Coronary artery (tissue), 2 donors: ENCODE measurements around the gene TMEM130.

Experiments
- DNase-seq: peaks from one replicate; pipeline ENCODE4 v3.0.0-alpha.2; 2017; ENCODE audit warnings: low spot score
- H3K27ac ChIP-seq, 2 donors: fragments of 200-600 bp; sonication (generic); one replicate each; pipeline ENCODE4 v1.5.1; 2016 to 2019
- H3K4me3 ChIP-seq: fragments of 200-600 bp; sonication (generic); 2 replicates; pipeline ENCODE4 v1.5.1; 2016; ENCODE audit warnings: mild to moderate bottlenecking, moderate library complexity
- TF ChIP-seq, protein P1 (sequence below): fragments of 200-600 bp; sonication (generic); IDR thresholded peaks from one replicate; pipeline ENCODE4 v1.5.1; 2019; ENCODE audit warnings: antibody characterized with exemption

Gene TMEM130

DNA sequence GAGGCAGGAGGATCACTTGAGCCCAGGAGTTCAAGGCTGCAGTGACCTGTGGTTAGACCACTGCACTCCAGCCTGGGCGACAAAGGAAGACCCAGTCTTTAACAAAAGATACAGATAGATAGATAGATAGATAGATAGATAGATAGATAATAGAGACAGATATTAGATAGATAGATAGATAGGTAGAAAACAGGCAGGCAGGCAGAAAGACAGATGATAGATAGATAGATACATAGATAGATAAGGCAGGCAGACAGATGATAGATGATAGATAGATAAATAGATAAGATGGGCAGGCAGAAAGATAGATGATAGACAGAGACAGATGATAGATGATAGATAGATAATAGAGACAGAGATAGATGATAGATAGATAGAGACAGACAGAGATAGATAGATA, 54.5 kb downstream of the TMEM130 start:
- TF ChIP-seq, protein P1, sequence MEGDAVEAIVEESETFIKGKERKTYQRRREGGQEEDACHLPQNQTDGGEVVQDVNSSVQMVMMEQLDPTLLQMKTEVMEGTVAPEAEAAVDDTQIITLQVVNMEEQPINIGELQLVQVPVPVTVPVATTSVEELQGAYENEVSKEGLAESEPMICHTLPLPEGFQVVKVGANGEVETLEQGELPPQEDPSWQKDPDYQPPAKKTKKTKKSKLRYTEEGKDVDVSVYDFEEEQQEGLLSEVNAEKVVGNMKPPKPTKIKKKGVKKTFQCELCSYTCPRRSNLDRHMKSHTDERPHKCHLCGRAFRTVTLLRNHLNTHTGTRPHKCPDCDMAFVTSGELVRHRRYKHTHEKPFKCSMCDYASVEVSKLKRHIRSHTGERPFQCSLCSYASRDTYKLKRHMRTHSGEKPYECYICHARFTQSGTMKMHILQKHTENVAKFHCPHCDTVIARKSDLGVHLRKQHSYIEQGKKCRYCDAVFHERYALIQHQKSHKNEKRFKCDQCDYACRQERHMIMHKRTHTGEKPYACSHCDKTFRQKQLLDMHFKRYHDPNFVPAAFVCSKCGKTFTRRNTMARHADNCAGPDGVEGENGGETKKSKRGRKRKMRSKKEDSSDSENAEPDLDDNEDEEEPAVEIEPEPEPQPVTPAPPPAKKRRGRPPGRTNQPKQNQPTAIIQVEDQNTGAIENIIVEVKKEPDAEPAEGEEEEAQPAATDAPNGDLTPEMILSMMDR: no peak
- Histone ChIP-seq H3K4me3 (no peak overlapping the region), H3K27ac (peak overlapping the region; percentile 65 to 94)
- DNase-seq: no peak

DNA sequence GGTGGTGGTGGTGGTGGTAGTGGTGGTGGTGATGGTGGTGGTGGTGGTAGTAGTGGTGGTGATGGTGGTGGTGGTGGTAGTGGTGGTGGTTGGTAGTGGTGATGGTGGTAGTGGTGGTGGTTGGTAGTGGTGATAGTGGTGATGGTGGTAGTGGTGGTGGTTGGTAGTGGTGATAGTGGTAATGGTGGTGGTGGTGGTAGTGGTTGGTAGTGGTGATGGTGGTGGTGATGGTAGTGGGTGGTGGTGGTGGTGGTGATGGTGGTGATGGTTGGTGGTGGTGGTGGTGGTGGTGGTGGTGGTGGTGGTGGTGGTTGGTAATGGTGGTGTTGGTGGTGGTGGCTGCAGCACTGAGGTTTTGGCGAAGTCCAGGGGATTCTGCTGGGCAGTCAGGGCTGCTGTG, 58.5 kb downstream of the TMEM130 start:
- Histone ChIP-seq H3K27ac (peak overlapping the region in 1 of 2 donors; percentile 11), H3K4me3 (no peak overlapping the region)
- DNase-seq: no peak
- TF ChIP-seq, protein P1: no peak

DNA sequence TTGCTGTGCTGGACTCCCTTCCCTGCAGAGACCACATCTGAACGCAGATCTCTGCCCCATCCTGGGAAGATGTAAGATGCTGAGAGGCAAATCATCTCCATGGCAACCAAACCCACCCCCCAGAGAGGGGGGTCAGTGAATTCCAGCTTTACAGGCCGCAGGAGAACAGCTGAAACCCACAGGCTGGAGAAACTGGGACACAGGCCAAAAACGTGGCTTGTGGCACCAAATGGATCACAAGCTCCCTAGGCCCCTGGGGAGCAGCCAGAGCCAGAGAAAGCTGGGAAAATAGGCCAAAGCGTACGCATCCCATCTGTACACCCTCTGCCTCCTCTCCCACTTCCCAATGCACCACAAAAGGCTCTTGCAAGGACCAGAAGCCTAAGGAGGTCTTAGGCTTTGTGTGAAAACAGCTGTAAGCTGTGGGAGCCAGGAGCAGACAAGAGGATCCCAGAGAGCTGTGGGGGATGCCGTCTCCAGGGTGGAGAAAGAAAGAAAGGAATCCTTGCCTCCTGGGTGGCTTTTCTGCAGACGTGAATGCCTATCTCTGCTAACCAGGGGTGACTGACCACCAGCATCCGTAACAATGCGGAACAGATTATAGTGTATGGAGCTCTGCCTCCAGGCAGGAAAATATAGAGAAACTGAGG, 59.5 kb downstream of the TMEM130 start:
- Histone ChIP-seq H3K27ac (peak overlapping the region; percentile 62 to 64), H3K4me3 (no peak overlapping the region)
- DNase-seq: peak; percentile 83
- TF ChIP-seq, protein P1: no peak

DNA sequence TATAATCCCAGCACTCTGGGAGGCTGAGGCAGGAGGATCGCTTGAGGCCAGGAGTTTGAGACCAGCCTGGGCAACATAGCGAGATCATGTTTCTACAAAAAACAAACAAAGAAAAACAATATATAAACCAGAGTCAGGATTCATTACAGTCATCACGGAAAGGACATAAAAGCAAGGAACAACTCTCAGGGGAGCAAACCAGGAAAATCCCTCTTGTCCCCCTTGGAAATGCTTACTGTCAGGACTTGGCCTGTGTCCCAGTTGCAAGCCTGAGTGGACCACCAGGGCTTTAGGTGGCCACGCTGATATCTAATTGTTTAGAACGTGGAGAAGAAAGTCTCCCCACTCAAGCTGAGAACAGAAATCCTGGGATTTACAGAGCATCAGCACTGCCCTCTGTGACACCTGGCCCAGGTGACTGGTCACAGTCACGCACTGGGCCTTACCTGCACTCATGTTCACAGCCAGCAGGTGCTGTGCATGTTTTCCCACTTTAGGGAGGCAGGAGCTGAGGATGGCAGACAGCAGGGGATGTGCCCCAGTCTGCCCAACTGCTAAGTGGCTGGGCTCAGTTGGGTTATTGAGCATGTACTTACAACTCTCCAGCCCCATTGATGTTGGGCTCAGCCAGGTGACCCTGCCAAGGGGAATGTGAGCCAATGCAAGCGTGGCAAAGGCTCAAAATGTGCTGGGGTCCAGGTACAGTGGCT, 60.9 kb downstream of the TMEM130 start:
- Histone ChIP-seq H3K27ac (no peak overlapping the region), H3K4me3 (no peak overlapping the region)
- DNase-seq: no peak
- TF ChIP-seq, protein P1: no peak

DNA sequence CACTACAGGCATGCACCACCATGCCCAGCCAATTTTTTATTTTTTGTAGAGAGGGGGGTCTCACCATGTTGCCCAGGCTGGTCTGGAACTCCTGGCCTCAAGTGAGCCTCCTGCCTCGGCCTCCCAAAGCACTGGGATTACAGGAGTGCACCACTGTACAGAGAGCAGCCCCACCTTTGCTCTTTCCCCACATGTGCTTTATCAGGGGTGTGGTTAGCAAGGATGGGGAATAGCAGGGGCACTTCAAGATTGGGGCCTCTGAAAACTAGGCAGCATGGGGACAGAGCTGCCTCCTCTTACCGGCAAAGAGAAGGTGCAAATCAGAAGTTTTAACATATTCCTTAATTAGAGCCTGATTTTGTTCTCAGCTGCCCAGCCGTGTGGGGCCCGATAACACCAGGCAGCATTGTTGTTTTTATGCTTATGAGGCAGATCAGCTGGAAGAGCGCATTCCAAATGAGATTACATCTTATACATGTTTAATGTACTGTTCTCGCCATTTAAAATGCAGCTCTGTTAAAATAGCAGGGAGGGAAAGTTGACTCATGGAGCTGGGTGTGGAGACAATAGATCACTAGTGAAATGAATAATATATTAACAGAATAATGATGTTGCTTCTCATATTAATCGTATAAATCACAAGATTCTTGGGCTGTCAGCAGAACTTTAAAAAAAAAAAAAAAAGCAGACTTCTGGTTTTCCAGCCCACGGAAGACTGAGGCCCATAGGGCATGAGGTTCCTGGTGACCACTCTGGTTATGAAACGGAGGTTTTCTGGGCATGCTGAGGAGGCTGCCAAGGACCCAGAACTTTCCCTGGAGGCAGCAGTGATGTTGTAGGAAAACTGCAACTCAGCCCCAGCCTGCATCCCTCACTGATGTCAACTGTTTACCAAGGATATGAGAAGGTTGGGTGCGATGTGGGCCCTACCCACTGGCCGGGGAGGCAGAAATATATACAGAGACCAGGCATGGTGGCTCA, 62.5 kb downstream of the TMEM130 start:
- TF ChIP-seq, protein P1: no peak
- DNase-seq: no peak
- no peak overlapping the region for H3K4me3 ChIP-seq
- no peak overlapping the region for H3K27ac ChIP-seq

DNA sequence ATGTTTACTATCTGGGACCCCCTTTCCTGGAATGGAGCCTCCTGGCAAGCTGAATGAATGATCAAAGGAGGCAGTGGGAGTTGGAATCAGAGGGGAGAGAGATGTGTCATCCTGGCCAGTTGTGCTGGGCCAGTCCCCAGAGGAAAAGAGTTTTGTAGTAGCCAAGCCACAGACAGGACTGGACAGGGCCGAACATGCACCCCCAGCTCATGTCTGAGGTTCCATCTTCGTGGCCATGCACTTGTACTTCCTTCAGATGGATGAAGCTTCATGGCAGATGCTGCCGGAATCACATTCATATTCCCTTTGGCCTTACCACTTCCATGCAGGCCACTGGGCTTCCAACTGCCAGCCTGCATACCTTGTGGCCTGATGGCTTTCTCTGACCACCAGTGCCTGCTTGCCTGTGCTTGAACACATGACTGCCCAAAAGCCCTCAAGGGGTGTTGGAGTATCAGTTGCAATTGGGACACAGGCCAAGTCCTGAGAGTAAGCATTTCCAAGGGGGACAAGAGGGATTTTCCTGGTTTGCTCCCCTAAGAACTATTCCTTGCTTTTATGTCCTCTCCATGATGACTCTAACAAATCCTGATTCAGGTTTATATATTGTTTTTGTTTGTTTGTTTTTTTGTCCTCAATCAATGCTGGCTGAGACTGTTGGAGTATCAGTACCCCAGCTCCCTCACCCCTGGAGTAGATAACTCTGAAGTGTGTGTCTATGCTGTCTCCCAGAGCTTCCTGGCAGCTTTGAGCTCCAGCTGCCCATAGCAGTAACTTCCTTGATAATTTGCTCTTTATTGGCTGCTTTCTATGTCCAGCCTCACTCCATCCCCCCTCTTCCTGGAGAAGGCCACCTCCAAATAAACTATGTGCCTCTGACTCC, 63.6 kb downstream of the TMEM130 start:
- DNase-seq: no peak
- TF ChIP-seq, protein P1: no peak
- Histone ChIP-seq H3K4me3 (no peak overlapping the region), H3K27ac (no peak overlapping the region)
